Kidney (tissue), 14 donors: ENCODE results near the gene SYT17. TPM values are rescaled to one million over a fixed set of nuclear protein-coding genes. Genes with fewer than 3 reads are reported as not detected.

Experiments used
- DNase-seq, 5 donors: peaks; one replicate each; pipeline ENCODE4 v3.0.0-alpha.2; 2013 to 2020
- FAIRE-seq: peaks from 2 replicates; lab custom pipeline; 2012; peaks lifted over from hg19 to GRCh38; lab: Jason Lieb, UNC
- H3K27ac ChIP-seq, 2 donors: one replicate each; pipeline ENCODE4 v1.7.0; 2013; ENCODE audit warnings: low read depth in 2 of 2, low read length in 2 of 2, inconsistent platforms in 1 of 2
- H3K27me3 ChIP-seq: one replicate; pipeline ENCODE4 v1.7.1; 2013; ENCODE audit warnings: low read length, inconsistent platforms; ENCODE audit not compliant: control insufficient read depth, insufficient read depth
- H3K36me3 ChIP-seq, 3 donors: one replicate each; pipeline versions ENCODE4 v1.7.0 to v1.7.1; 2013; ENCODE audit warnings: low read length in 3 of 3, control low read depth in 1 of 3, inconsistent platforms in 1 of 3; ENCODE audit not compliant: insufficient read depth in 3 of 3, control insufficient read depth in 2 of 3
- H3K4me1 ChIP-seq, 3 donors: one replicate each; pipeline versions ENCODE4 v1.7.0 to v1.7.1; 2013; ENCODE audit warnings: low read length in 3 of 3, inconsistent platforms in 1 of 3, low read depth in 1 of 3; ENCODE audit not compliant: control insufficient read depth in 2 of 3, insufficient read depth in 2 of 3
- H3K4me3 ChIP-seq, 3 donors: one replicate each; pipeline versions ENCODE4 v1.7.0 to v1.8.1; 2013; ENCODE audit warnings: low read length in 3 of 3, control low read depth in 1 of 3, inconsistent platforms in 1 of 3
- H3K9ac ChIP-seq, 3 donors: one replicate each; pipeline versions ENCODE4 v1.7.0 to v1.7.1; 2013; ENCODE audit warnings: low read length in 3 of 3, control low read depth in 1 of 3, inconsistent platforms in 1 of 3
- H3K9me3 ChIP-seq, 3 donors: one replicate each; pipeline versions ENCODE4 v1.7.0 to v1.7.1; 2013; ENCODE audit warnings: low read length in 3 of 3, control low read depth in 1 of 3, inconsistent platforms in 1 of 3; ENCODE audit not compliant: control insufficient read depth in 2 of 3, insufficient read depth in 1 of 3
- intact Hi-C: fragments of 100-400 bp; cut with DNase I; formaldehyde crosslinking; loops from one replicate; pipeline ENCODE4 v1.11.1; 2022
- polyA plus RNA-seq: library from polyadenylated mRNA; stranded (reverse); fragments of 350-450 nt; fragmentation: Illumina TruSeq; extraction: RNeasy Lipid Tissue Mini Kit (QIAGEN cat#74804); gene quantifications from one replicate; pipeline ENCODE4 v1.2.3, GENCODE V29; 2014; ENCODE audit warnings: low read depth, low replicate concordance; ENCODE audit not compliant: insufficient read depth
- total RNA-seq: library from RNA; stranded (reverse); fragmentation: NEBNext Ultra II Directional; extraction: Animal tissue kit (Norgen Biotek cat#: 25700); gene quantifications from one replicate; pipeline ENCODE4 v1.2.1, GENCODE V29; 2021
- TF ChIP-seq, protein P1 (sequence below): IDR thresholded peaks from 3 replicates; pipeline ENCODE4 v1.5.1; 2012; ENCODE audit warnings: mild to moderate bottlenecking, moderate library complexity, borderline replicate concordance; ENCODE audit not compliant: insufficient read depth; ENCODE audit errors: extremely low read depth
- donor health status: control.
- donor health status: control.
- donor health status: control.
- donor health status: control.
- donor health status: control.
- donor health status: DM: yes; HTN: yes; CAD: no.
- donor health status: Normal renal cell carcinoma (clear cell type).

SYT17 gene
- total and polyA plus RNA-seq, 2 donors from 2014 or later, result 5.8 to 8.8 TPM

GRCh38 chr16:19210968-19211367 lies 42.9 kb downstream of the SYT17 start:
- no peaks in the 10 kb centered on the region for H3K27me3 ChIP-seq
- H3K4me1 ChIP-seq, result no peaks in the 10 kb centered on the region
- H3K9me3 ChIP-seq, result peaks cover 0 to 3% (median 0%) of the 10 kb centered on the region in 3 donors
- H3K36me3 ChIP-seq, result no peaks in the 10 kb centered on the region
- no peak overlapping the region for H3K4me3 ChIP-seq
- H3K9ac ChIP-seq, result no peak overlapping the region
- intact Hi-C loops, result no loop called here
- no peak overlapping the region for H3K27ac ChIP-seq
- no peak for FAIRE-seq
- DNase-seq, result no peak
- TF ChIP-seq, protein P1, sequence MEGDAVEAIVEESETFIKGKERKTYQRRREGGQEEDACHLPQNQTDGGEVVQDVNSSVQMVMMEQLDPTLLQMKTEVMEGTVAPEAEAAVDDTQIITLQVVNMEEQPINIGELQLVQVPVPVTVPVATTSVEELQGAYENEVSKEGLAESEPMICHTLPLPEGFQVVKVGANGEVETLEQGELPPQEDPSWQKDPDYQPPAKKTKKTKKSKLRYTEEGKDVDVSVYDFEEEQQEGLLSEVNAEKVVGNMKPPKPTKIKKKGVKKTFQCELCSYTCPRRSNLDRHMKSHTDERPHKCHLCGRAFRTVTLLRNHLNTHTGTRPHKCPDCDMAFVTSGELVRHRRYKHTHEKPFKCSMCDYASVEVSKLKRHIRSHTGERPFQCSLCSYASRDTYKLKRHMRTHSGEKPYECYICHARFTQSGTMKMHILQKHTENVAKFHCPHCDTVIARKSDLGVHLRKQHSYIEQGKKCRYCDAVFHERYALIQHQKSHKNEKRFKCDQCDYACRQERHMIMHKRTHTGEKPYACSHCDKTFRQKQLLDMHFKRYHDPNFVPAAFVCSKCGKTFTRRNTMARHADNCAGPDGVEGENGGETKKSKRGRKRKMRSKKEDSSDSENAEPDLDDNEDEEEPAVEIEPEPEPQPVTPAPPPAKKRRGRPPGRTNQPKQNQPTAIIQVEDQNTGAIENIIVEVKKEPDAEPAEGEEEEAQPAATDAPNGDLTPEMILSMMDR, result no peak

- TF ChIP-seq, protein P1, result no peak
- Histone ChIP-seq H3K27me3 (no peaks in the 10 kb centered on the region), H3K27ac (no peak overlapping the region), H3K4me3 (no peak overlapping the region), H3K4me1 (no peaks in the 10 kb centered on the region), H3K9me3 (peaks cover 0 to 3% (median 0%) of the 10 kb centered on the region in 3 donors), H3K36me3 (no peaks in the 10 kb centered on the region), H3K9ac (no peak overlapping the region)
- no peak for DNase-seq
- no peak for FAIRE-seq
- intact Hi-C loops, result no loop called here
These were observed 44.0 kb downstream of the SYT17 start for GRCh38 chr16:19212059-19212458.

DNA sequence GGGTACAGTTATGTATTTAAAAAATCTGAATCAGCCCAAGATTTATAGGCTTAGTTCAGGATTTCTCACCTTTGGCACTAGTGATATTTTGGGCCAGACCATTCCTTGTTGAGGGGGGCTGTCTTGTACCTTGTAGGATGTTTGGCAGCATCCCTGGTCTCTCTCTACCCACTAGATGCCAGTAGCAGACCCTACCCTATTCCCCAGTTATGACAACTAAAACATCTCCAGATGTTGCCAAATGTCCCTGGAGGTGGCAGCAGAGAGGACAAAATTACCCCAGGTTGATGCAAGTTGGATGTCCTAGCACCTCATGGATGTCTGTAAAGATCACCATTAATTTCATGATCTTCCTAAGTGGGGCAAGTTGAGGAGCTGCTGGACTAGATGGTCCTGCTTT lies 45.8 kb downstream of the SYT17 start:
- Histone ChIP-seq H3K9me3 (peaks cover 0 to 3% (median 0%) of the 10 kb centered on the region in 3 donors), H3K36me3 (no peaks in the 10 kb centered on the region), H3K4me3 (no peak overlapping the region), H3K9ac (no peak overlapping the region), H3K4me1 (no peaks in the 10 kb centered on the region), H3K27me3 (no peaks in the 10 kb centered on the region), H3K27ac (no peak overlapping the region)
- intact Hi-C loops, result no loop called here
- TF ChIP-seq, protein P1, result no peak
- DNase-seq, result no peak
- FAIRE-seq, result no peak

DNA sequence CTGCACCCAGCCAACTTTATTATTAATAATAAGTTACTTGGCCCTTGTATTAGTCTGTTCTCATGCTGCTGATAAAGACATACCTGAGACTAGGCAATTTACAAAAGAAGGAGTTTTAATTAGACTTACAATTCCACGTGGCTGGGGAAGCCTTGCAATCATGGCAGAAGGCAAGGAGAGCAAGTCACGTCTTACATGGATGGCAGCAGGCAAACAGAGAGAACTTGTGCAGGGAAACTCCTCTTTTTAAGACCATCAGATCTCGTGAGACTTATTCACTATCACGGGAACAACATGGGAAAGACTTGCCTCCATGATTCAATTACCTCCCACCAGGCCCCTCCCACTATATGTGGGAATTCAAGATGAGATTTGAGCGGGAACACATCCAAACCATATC lies 47.7 kb downstream of the SYT17 start:
- Histone ChIP-seq H3K36me3 (no peaks in the 10 kb centered on the region), H3K9ac (no peak overlapping the region), H3K27me3 (no peaks in the 10 kb centered on the region), H3K9me3 (peaks cover 0 to 3% (median 0%) of the 10 kb centered on the region in 3 donors), H3K4me3 (no peak overlapping the region), H3K4me1 (no peaks in the 10 kb centered on the region), H3K27ac (no peak overlapping the region)
- intact Hi-C loops, result no loop called here
- FAIRE-seq (no peak), DNase-seq (no peak)
- TF ChIP-seq, protein P1, result no peak
